WI38 (cell line): ENCODE data around the gene SLC37A4.

Source experiments
- H3K4me3 ChIP-seq: 2 replicates; pipeline ENCODE4 v1.5.1; 2011; ENCODE audit warnings: low read depth, mild to moderate bottlenecking, control low read depth, low read length
- TF ChIP-seq, protein P1 (sequence below): IDR thresholded peaks from 2 replicates; pipeline ENCODE4 v1.5.1; 2012; ENCODE audit warnings: low read depth, mild to moderate bottlenecking, control low read depth, low read length

Gene SLC37A4

GRCh38 chr11:119015054-119015611, 15.5 kb downstream of the SLC37A4 start:
- no peak overlapping the region for H3K4me3 ChIP-seq
- TF ChIP-seq, protein P1, sequence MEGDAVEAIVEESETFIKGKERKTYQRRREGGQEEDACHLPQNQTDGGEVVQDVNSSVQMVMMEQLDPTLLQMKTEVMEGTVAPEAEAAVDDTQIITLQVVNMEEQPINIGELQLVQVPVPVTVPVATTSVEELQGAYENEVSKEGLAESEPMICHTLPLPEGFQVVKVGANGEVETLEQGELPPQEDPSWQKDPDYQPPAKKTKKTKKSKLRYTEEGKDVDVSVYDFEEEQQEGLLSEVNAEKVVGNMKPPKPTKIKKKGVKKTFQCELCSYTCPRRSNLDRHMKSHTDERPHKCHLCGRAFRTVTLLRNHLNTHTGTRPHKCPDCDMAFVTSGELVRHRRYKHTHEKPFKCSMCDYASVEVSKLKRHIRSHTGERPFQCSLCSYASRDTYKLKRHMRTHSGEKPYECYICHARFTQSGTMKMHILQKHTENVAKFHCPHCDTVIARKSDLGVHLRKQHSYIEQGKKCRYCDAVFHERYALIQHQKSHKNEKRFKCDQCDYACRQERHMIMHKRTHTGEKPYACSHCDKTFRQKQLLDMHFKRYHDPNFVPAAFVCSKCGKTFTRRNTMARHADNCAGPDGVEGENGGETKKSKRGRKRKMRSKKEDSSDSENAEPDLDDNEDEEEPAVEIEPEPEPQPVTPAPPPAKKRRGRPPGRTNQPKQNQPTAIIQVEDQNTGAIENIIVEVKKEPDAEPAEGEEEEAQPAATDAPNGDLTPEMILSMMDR, result no peak

- no peak overlapping the region for H3K4me3 ChIP-seq
- TF ChIP-seq, protein P1, result no peak
These were observed 16.3 kb downstream of the SLC37A4 start for GRCh38 chr11:119014209-119014924.

GRCh38 chr11:119012629-119013170, 18.0 kb downstream of the SLC37A4 start:
- no peak overlapping the region for H3K4me3 ChIP-seq
- TF ChIP-seq, protein P1, result no peak

DNA sequence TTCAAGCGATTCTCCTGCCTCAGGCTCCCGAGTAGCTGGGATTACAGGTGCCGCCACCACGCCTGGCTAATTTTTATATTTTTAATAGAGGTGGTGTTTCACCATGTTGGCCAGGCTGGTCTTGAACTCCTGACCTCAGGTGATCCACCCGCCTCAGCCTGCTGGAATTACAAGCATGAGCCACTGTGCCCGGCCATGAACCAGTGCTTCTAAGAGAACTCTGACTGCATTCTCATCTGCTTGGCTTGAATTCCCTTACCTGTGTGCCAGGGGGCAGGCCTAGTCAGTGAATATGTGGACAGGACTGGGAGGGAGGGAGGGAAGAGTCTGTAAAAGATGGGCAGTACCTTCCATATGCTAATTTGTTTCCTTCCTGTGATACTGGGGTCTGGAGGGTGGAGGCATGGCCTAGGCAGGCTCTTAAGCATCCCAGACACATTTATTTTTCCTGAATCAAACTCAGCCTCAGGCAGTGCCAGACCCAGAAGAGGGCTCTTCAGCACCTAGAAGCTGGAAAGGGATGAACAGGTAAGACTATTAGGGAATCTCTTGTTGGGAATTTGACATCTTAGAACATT, 19.1 kb downstream of the SLC37A4 start:
- H3K4me3 ChIP-seq, result no peak overlapping the region
- TF ChIP-seq, protein P1, result no peak

- TF ChIP-seq, protein P1, result no peak
- H3K4me3 ChIP-seq, result no peak overlapping the region
These were observed 24.0 kb downstream of the SLC37A4 start for GRCh38 chr11:119006656-119007055.

GRCh38 chr11:119000906-119001305, 29.8 kb downstream of the SLC37A4 start:
- H3K4me3 ChIP-seq, result no peak overlapping the region
- TF ChIP-seq, protein P1, result no peak

DNA sequence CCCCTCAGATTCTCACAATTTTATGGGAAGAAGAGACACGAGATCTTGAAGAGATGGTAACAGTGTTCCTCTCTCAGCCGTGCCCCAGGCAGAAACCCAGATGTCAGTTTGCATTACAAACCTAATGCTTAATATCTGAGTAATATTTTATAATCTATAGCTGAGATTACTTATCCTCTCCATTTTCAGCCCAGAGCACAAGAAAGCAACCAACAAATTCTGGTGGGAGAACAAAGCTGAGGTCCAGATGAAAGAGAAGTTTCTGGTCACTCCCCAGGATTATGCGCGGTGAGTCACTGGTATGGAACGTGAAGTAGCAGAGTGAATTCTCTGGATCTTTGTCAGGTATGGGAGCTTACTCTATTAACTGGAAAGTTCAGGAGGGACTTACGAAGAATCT, 31.9 kb downstream of the SLC37A4 start:
- H3K4me3 ChIP-seq, result peak overlapping the region; percentile 89
- TF ChIP-seq, protein P1, result no peak
